ENCODE measurements around the gene LRRK1.

DNA sequence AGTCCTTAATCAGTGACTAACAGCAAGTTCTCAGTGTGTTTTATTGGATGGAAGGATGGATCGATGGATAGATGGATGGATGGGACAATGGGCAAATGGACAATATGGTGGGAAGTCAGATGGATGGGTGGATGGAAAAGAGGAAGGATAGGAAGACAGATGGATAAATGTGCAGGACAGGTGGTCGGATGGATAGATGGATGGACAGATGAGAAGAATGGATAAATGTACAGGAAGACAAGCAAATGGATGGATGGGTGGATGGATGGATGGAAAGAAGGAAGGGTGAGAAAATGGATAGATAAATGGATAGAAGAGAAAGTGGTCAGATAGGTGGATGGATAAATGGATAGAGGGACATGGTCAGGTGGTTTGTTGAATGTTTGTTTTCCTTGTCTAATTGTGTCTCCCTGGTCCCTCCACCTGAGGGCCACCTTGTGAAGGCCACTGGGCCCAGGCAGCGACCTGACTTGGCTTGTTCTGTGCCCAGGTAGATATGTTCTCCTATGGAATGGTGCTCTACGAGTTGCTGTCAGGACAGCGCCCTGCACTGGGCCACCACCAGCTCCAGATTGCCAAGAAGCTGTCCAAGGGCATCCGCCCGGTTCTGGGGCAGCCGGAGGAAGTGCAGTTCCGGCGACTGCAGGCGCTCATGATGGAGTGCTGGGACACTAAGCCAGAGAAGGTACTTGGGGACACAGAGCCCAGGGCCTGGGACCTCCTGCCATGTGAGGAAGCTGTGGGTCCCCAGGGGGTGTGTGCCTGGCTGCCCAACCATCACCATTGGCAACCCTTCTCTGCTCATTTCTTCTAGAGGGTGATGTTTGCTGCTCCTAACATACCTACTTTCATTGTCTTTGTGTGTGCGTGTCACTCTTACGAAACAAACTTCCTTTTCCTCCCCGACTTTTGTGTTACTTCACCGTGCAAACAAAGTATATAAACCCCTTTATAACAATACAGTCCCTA is 137.5 kb downstream of the LRRK1 start:
- TF ChIP-seq CTCF (IDR thresholded peaks at IDR 0.05; ENCODE audit: low read depth, low read length, poor library complexity, severe bottlenecking) (no peak), EZH2phosphoT487 (IDR thresholded peaks at IDR 0.05; ENCODE audit: borderline replicate concordance, low read length) (no peak)

All from DOHH2 (cell line).